ENCODE results near the gene GNAS.
"Not testable (repeated sequence)": the region's sequence is repeated elsewhere in the genome, so short reads cannot be mapped to it uniquely, and the experiment has no call there.

The GNAS gene

DNA sequence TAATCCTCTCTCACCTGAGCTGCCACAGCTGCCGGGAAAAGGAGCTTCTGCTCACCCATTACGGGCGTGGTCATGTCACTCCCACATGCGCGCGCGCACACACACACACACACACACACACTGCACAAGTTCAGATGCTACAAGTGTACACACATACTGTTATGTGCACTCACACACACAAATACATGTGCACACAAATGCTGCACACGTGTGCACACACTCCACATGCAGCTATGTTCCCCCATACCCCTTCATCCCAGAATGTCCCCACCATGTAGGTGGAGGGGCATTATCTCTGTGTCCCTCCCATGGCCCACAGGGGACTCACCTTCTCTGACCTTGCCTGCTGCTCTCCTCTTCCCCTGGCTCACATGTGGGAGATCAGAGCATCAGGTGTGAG, 39.1 kb upstream of the GNAS start:
- no peak for TF ChIP-seq CTCF (IDR thresholded peaks at IDR 0.05; ENCODE audit: extremely low read depth, missing control alignments)
- no peak for DNase-seq (ENCODE audit: low spot score)

DNA sequence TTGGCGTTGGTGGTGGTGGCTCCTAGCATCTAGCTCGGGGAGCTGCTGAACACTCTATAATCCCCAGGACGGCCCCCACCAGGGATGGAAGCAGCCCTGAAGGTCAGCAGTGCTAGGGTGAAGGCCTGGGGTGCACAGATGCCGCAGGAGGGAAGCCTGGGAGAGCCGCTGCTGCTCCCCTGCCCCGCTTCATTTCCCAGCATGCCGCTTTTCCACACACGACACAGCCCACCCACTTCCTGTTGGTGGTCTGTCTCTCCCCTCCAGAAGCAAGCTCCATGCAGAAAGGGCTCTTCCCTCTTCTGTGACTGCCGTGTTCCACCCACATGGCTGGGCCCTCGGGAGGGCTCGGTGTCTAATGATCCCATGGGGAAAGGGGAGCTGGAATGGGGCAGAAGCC, 37.1 kb upstream of the GNAS start:
- no peak for DNase-seq (ENCODE audit: low spot score)
- no peak for TF ChIP-seq CTCF (IDR thresholded peaks at IDR 0.05; ENCODE audit: extremely low read depth, missing control alignments)

DNA sequence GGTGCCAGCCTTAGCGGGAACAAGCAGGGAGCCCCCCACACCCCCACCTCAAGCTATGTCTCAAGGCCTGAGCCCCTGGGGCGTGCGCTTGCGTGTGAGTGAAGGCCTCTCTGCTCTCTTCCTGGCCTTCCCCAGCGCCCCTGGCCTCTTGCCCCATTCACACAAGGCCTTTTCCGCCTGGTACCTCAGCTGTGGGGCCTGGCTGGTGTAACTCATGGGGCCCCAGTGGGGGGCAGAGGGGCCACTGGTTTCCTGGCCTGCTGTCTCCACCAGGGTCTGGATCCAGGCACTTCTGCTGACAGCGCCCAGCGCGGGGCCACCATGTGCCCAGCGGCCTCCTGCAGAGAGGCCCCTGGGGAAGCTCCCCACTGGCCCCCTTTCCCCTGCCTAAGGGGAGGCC, 36.5 kb upstream of the GNAS start:
- no peak for DNase-seq (ENCODE audit: low spot score)
- TF ChIP-seq CTCF (IDR thresholded peaks at IDR 0.05; ENCODE audit: extremely low read depth, missing control alignments) = no peak

GRCh38 chr20:58816957-58817651, 35.4 kb upstream of the GNAS start:
- DNase-seq (ENCODE audit: low spot score) = no peak
- TF ChIP-seq CTCF (IDR thresholded peaks at IDR 0.05; ENCODE audit: extremely low read depth, missing control alignments) = no peak

DNA sequence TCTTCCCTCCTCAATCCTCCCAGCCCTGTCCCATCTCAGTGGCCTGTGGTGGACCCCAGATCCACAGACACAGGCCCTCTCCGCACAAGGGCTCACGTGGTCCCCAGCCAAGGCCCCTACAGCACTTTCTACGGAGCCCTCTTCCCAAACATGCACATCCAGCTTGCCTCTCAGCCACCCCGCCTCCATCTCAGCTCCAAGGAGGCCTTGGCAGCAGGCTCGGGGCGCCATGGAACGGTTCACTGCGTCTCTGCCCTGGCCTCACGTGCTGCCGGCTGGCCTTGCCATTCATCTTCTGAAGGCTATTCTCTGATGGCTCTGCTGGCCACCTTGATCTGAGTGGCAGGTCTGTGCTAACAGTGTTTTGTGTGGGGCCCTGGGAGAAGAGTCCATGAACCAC, 34.8 kb upstream of the GNAS start:
- TF ChIP-seq CTCF (IDR thresholded peaks at IDR 0.05; ENCODE audit: extremely low read depth, missing control alignments) = no peak
- no peak for DNase-seq (ENCODE audit: low spot score)

DNA sequence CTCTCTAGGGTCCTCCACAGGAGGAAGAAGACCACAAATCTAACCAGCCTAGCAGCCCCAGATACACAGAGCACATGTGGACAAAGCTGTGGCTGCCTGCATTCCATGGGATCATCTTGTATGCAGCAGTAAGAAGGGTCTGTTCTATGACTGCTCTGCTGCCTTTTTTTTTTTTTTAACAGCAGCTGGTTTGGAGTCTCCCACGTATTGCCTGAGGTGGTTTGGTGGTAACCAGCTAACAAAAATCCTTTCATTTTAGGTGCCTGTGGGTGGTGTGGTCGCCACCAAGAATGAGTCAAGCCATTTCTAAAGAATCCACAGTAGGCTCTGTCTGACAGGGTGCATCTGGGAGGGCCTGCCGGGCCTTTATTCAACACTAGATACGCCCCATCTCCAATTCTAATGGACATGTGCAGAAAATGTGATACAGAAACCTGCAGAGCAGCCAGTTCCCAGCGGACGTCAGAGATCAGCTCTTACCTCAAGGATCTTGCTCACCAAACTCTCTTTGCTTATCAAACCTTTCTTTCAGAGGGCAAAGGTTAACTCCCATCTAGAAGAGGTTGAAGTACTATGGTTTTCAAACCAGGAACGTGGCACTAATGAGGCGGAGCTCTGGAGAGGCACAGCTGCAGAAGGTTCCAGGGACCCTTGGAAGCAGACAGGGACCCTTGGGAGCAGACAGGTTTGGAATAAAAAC, 33.8 kb upstream of the GNAS start:
- no peak for TF ChIP-seq CTCF (IDR thresholded peaks at IDR 0.05; ENCODE audit: extremely low read depth, missing control alignments)
- DNase-seq (ENCODE audit: low spot score) = no peak

DNA sequence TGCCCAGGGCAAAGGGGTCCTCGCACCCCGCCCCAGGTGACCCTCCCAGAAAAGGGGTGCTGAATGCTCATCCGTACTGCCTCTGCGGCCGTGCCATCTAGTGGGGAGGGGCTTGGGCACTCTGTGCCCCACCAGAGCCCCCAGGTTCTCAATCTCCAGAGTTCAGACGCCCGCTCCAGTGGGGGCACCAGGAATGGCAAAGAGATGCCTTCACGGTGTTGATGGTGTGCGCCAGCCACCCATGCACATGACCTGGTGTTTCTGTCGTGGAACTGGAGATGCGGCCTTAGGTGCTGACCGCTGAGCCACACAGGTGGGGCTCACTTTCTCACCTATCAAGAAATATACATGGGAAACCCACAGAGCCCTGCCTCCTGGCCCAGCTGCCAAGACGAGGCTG, 32.6 kb upstream of the GNAS start:
- no peak for TF ChIP-seq CTCF (IDR thresholded peaks at IDR 0.05; ENCODE audit: extremely low read depth, missing control alignments)
- no peak for DNase-seq (ENCODE audit: low spot score)

- DNase-seq (ENCODE audit: low spot score) = not testable (repeated sequence)
Measured at GRCh38 chr20:58820515-58820914, 32.0 kb upstream of the GNAS start.

All from GM20000 (cell line).